AG08395 (cell line): Measurements from ENCODE around the gene COPS8.

Experiments used
- DNase-seq: peaks from one replicate; pipeline ENCODE4 v3.0.0; 2012; ENCODE audit warnings: mixed read lengths, low spot score

The COPS8 gene

GRCh38 chr2:237065071-237065377, 20.7 kb upstream of the COPS8 start:
- no peak for DNase-seq

- DNase-seq, result no peak
Observed at GRCh38 chr2:237066396-237066795, 19.3 kb upstream of the COPS8 start.

- DNase-seq, result no peak
Observed at GRCh38 chr2:237068005-237068576, 17.6 kb upstream of the COPS8 start.

- peak; percentile 75 for DNase-seq
Observed at GRCh38 chr2:237072067-237072931, 13.4 kb upstream of the COPS8 start.

- peak; percentile 83 for DNase-seq
Observed at GRCh38 chr2:237073552-237073951, 12.1 kb upstream of the COPS8 start.

- DNase-seq, result no peak
Observed at GRCh38 chr2:237074211-237074993, 11.3 kb upstream of the COPS8 start.

- DNase-seq, result no peak
Observed at GRCh38 chr2:237075749-237076599, 9.7 kb upstream of the COPS8 start.

- no peak for DNase-seq
Observed at GRCh38 chr2:237081596-237081995, 4.1 kb upstream of the COPS8 start.

GRCh38 chr2:237083026-237083425, 2.7 kb upstream of the COPS8 start:
- DNase-seq, result no peak

- DNase-seq, result no peak
Observed at GRCh38 chr2:237084444-237084843, 1.2 kb upstream of the COPS8 start.

GRCh38 chr2:237090906-237091305, 5.2 kb downstream of the COPS8 start:
- no peak for DNase-seq

GRCh38 chr2:237091779-237092436, 6.2 kb downstream of the COPS8 start:
- peak; percentile 70 for DNase-seq

GRCh38 chr2:237092506-237092905, 6.8 kb downstream of the COPS8 start:
- no peak for DNase-seq

GRCh38 chr2:237092920-237093781, 7.5 kb downstream of the COPS8 start:
- DNase-seq, result peak; percentile 70

GRCh38 chr2:237096201-237096600, 10.5 kb downstream of the COPS8 start:
- no peak for DNase-seq

- DNase-seq, result peak; percentile 70
Observed at GRCh38 chr2:237096911-237097310, 11.2 kb downstream of the COPS8 start.

GRCh38 chr2:237097326-237097910, 11.7 kb downstream of the COPS8 start:
- no peak for DNase-seq

GRCh38 chr2:237097911-237098702, 12.4 kb downstream of the COPS8 start:
- peak; percentile 79 for DNase-seq

GRCh38 chr2:237099804-237100203, 14.1 kb downstream of the COPS8 start:
- DNase-seq, result no peak
